ENCODE results near the gene PLEKHG4B.

The PLEKHG4B gene

GRCh38 chr5:77957-78804 is 13.8 kb upstream of the PLEKHG4B start:
- Histone ChIP-seq H3K4me2 (ENCODE audit: low read length) (no peak overlapping the region), H3K27me3 (ENCODE audit: low read depth, low read length) (no peaks in the 10 kb centered on the region), H3K79me2 (ENCODE audit: low read length) (no peaks in the 10 kb centered on the region), H3K4me1 (ENCODE audit: low read length) (no peaks in the 10 kb centered on the region), H3K9me3 (ENCODE audit: insufficient read depth, low read length) (no peaks in the 10 kb centered on the region), H2AFZ (ENCODE audit: low read depth, low read length) (no peak overlapping the region), H3K36me3 (replicated peaks; ENCODE audit: low read depth, low read length) (no peaks in the 10 kb centered on the region), H3K9ac (ENCODE audit: low read length) (no peak overlapping the region), H3K4me3 (ENCODE audit: low read length) (no peak overlapping the region), H3K27ac (ENCODE audit: low read length) (no peak overlapping the region), H4K20me1 (ENCODE audit: insufficient read depth, low read length) (no peaks in the 10 kb centered on the region)
- no peak for TF ChIP-seq EZH2phosphoT487 (IDR thresholded peaks at IDR 0.05; ENCODE audit: low read depth)
- TF ChIP-seq, protein P1, sequence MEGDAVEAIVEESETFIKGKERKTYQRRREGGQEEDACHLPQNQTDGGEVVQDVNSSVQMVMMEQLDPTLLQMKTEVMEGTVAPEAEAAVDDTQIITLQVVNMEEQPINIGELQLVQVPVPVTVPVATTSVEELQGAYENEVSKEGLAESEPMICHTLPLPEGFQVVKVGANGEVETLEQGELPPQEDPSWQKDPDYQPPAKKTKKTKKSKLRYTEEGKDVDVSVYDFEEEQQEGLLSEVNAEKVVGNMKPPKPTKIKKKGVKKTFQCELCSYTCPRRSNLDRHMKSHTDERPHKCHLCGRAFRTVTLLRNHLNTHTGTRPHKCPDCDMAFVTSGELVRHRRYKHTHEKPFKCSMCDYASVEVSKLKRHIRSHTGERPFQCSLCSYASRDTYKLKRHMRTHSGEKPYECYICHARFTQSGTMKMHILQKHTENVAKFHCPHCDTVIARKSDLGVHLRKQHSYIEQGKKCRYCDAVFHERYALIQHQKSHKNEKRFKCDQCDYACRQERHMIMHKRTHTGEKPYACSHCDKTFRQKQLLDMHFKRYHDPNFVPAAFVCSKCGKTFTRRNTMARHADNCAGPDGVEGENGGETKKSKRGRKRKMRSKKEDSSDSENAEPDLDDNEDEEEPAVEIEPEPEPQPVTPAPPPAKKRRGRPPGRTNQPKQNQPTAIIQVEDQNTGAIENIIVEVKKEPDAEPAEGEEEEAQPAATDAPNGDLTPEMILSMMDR (IDR thresholded peaks at IDR 0.05; ENCODE audit: low read depth, low read length): peak; percentile 59

DNA sequence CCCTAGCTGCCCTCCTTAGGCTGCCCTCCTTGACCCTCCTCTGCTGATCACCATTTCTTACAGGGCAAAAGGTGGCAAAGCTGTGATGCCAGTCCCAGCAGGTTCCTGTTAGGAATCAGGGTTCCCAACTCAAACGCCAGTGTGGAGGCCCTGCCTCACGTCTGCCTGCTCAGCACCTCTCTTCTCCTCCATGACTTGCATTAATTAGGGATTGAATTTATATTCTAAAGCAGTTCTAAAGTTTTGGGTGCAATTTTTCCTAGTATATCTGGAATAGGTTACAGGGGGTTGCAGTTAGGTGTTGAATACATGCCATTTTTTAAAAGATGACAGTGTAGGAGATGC is 13.2 kb upstream of the PLEKHG4B start:
- no peak overlapping the region for H2AFZ ChIP-seq (ENCODE audit: low read depth, low read length)
- H3K4me2 ChIP-seq (ENCODE audit: low read length): no peak overlapping the region

GRCh38 chr5:79263-79662 is 12.7 kb upstream of the PLEKHG4B start:
- TF ChIP-seq EZH2phosphoT487 (IDR thresholded peaks at IDR 0.05; ENCODE audit: low read depth): no peak
- TF ChIP-seq, protein P1 (IDR thresholded peaks at IDR 0.05; ENCODE audit: low read depth, low read length): no peak
- H3K9me3 ChIP-seq (ENCODE audit: insufficient read depth, low read length): no peaks in the 10 kb centered on the region
- no peak overlapping the region for H2AFZ ChIP-seq (ENCODE audit: low read depth, low read length)
- no peaks in the 10 kb centered on the region for H3K79me2 ChIP-seq (ENCODE audit: low read length)
- no peaks in the 10 kb centered on the region for H3K4me1 ChIP-seq (ENCODE audit: low read length)
- no peak overlapping the region for H3K9ac ChIP-seq (ENCODE audit: low read length)
- no peaks in the 10 kb centered on the region for H4K20me1 ChIP-seq (ENCODE audit: insufficient read depth, low read length)
- no peaks in the 10 kb centered on the region for H3K36me3 ChIP-seq (replicated peaks; ENCODE audit: low read depth, low read length)
- H3K4me2 ChIP-seq (ENCODE audit: low read length): no peak overlapping the region
- H3K4me3 ChIP-seq (ENCODE audit: low read length): no peak overlapping the region
- no peak overlapping the region for H3K27ac ChIP-seq (ENCODE audit: low read length)
- no peaks in the 10 kb centered on the region for H3K27me3 ChIP-seq (ENCODE audit: low read depth, low read length)

More for the DNA sequence above, 13.2 kb upstream of the PLEKHG4B start:
- H3K9me3 ChIP-seq (ENCODE audit: insufficient read depth, low read length): no peaks in the 10 kb centered on the region
- H4K20me1 ChIP-seq (ENCODE audit: insufficient read depth, low read length): no peaks in the 10 kb centered on the region
- H3K27ac ChIP-seq (ENCODE audit: low read length): no peak overlapping the region
- TF ChIP-seq, protein P1 (IDR thresholded peaks at IDR 0.05; ENCODE audit: low read depth, low read length): no peak
- no peak for TF ChIP-seq EZH2phosphoT487 (IDR thresholded peaks at IDR 0.05; ENCODE audit: low read depth)
- H3K4me1 ChIP-seq (ENCODE audit: low read length): no peaks in the 10 kb centered on the region
- no peak overlapping the region for H3K4me3 ChIP-seq (ENCODE audit: low read length)
- no peaks in the 10 kb centered on the region for H3K79me2 ChIP-seq (ENCODE audit: low read length)
- H3K36me3 ChIP-seq (replicated peaks; ENCODE audit: low read depth, low read length): no peaks in the 10 kb centered on the region
- no peak overlapping the region for H3K9ac ChIP-seq (ENCODE audit: low read length)
- no peaks in the 10 kb centered on the region for H3K27me3 ChIP-seq (ENCODE audit: low read depth, low read length)

DNA sequence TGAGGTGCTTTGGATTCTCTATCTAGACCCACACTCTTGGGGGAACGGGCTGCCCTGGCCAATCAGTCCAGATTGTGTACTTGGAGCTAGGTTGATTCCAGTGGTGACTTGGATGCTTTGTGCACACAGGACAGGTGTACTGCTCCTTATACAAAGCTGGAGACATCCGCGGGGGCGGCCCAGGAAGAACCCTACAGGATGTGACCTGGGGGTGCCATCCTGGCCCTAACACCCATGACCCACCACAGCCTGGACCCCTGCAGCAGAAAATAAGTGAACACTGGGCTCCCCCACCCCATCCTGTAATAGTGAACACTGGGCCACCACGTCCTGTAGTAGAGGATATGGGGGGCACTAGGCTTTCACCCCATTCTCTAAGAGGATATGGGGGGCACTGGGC is 12.1 kb upstream of the PLEKHG4B start:
- Histone ChIP-seq H3K4me1 (ENCODE audit: low read length) (no peaks in the 10 kb centered on the region), H3K9me3 (ENCODE audit: insufficient read depth, low read length) (no peaks in the 10 kb centered on the region), H3K36me3 (replicated peaks; ENCODE audit: low read depth, low read length) (no peaks in the 10 kb centered on the region), H2AFZ (ENCODE audit: low read depth, low read length) (no peak overlapping the region), H3K27me3 (ENCODE audit: low read depth, low read length) (no peaks in the 10 kb centered on the region), H3K9ac (ENCODE audit: low read length) (no peak overlapping the region), H3K79me2 (ENCODE audit: low read length) (no peaks in the 10 kb centered on the region), H4K20me1 (ENCODE audit: insufficient read depth, low read length) (no peaks in the 10 kb centered on the region), H3K4me2 (ENCODE audit: low read length) (no peak overlapping the region), H3K27ac (ENCODE audit: low read length) (no peak overlapping the region), H3K4me3 (ENCODE audit: low read length) (no peak overlapping the region)
- TF ChIP-seq, protein P1 (IDR thresholded peaks at IDR 0.05; ENCODE audit: low read depth, low read length): no peak
- no peak for TF ChIP-seq EZH2phosphoT487 (IDR thresholded peaks at IDR 0.05; ENCODE audit: low read depth)

Measured in OCI-LY3 (cell line).